GM12878 (cell line): ENCODE measurements around the gene UBXN7. TPM values are rescaled to one million over a fixed set of nuclear protein-coding genes. Genes with fewer than 3 reads are reported as not detected.

Experiments used
- BHLHE40 ChIP-seq, 2 experiments: fragments of 450-650 bp in 1 of 2; IDR thresholded peaks; 2 replicates each; pipeline ENCODE4 v1.6.1; 2011 to 2017; ENCODE audit warnings: low read depth in 2 of 2, borderline replicate concordance in 1 of 2, improper control_type of control experiment in 1 of 2, low read length in 1 of 2, mild to moderate bottlenecking in 1 of 2
- CTCF ChIP-seq, 3 experiments: IDR thresholded peaks in 2 of 3; conservative IDR thresholded peaks in 1 of 3; 2 replicates each; pipeline ENCODE4 v1.5.1; 2011; ENCODE audit warnings: low read depth in 3 of 3, low read length in 3 of 3, mild to moderate bottlenecking in 3 of 3, control low read depth in 2 of 3, moderate library complexity in 2 of 3, inconsistent platforms in 1 of 3, mixed read lengths in 1 of 3; ENCODE audit not compliant: control insufficient read depth in 2 of 3, insufficient read depth in 1 of 3; ENCODE audit errors: extremely low read depth in 1 of 3
- HDAC6 ChIP-seq: fragments of 200-600 bp; sonication (generic); IDR thresholded peaks from one replicate; pipeline ENCODE4 v1.8.0; 2017; ENCODE audit warnings: antibody characterized with exemption; ENCODE audit not compliant: unreplicated experiment
- HDGF ChIP-seq: fragments of 450-650 bp; IDR thresholded peaks from 2 replicates; pipeline ENCODE4 v1.6.1; 2016; ENCODE audit warnings: antibody characterized with exemption
- MAX ChIP-seq: IDR thresholded peaks from 2 replicates; pipeline ENCODE4 v1.6.1; 2012; ENCODE audit warnings: low read depth, low read length, improper control_type of control experiment
- MEF2A ChIP-seq: IDR thresholded peaks from 2 replicates; pipeline ENCODE4 v1.6.1; 2011; ENCODE audit warnings: low read depth, mild to moderate bottlenecking, low read length, moderate library complexity; ENCODE audit not compliant: insufficient read depth
- MLLT1 ChIP-seq: fragments of 450-650 bp; IDR thresholded peaks from 2 replicates; pipeline ENCODE4 v1.6.1; 2016; ENCODE audit warnings: mild to moderate bottlenecking
- MTA2 ChIP-seq: fragments of 450-650 bp; IDR thresholded peaks from 2 replicates; pipeline ENCODE4 v1.6.1; 2016; ENCODE audit warnings: low read depth, mild to moderate bottlenecking, moderate library complexity
- PAX8 ChIP-seq: fragments of 450-650 bp; IDR thresholded peaks from 2 replicates; pipeline ENCODE4 v1.6.1; 2017; ENCODE audit warnings: mild to moderate bottlenecking, moderate library complexity
- PRDM15 ChIP-seq: fragments of 450-650 bp; formaldehyde crosslinking; IDR thresholded peaks from 2 replicates; pipeline ENCODE4 v1.4.0; 2020; ENCODE audit warnings: mild to moderate bottlenecking, moderate library complexity
- polyA plus RNA-seq, 11 experiments: library from polyadenylated mRNA; depleted of rRNA in 4 of 11; unstranded in 6 of 11; stranded (reverse) in 5 of 11; fragments of >200 nt; fragmentation: Nextera tagmentation in 4 of 11; fragmentation: Illumina TruSeq in 1 of 11; extraction: Ambion mirVana in 4 of 11; extraction: Trizol in 1 of 11; gene quantifications; 1 replicate in 1 of 11; 2 replicates in 10 of 11; pipeline versions ENCODE4 v1.2.1 to v1.2.3, GENCODE V29; 2011 to 2016; ENCODE audit warnings: inconsistent platforms in 2 of 11, missing spikeins in 2 of 11, low read depth in 1 of 11
- total RNA-seq, 4 experiments: library from RNA; depleted of rRNA in 3 of 4; stranded (reverse); fragments of >200 nt in 3 of 4; fragmentation: Illumina TruSeq in 1 of 4; extraction: Trizol in 1 of 4; gene quantifications; 2 replicates each; pipeline versions ENCODE4 v1.2.1 to v1.2.3, GENCODE V29; 2013 to 2021

Gene UBXN7
- total and polyA plus RNA-seq, 10 of the 15 experiments (the other 5 are each of a cell fraction or from before 2014, with no cell fraction given) = 4.8 to 78.4 (median 24.9) TPM

GRCh38 chr3:196440041-196440537 lies 7.9 kb upstream of the UBXN7 start (continued):
- TF ChIP-seq CTCF (IDR thresholded peaks at IDR 0.05 in 2 of 3, conservative IDR thresholded peaks at IDR 0.05 in 1 of 3; ENCODE audit: control insufficient read depth in 2 of 3, extremely low read depth in 1 of 3, insufficient read depth in 1 of 3, low read depth in 3 of 3, low read length in 3 of 3) (no peak), HDGF (peak; percentile 74; the same call in 1 of the 2 replicates), PAX8 (no peak), MAX (no peak), MLLT1 (peak; percentile 67; the same call in 1 of the 2 replicates), MTA2 (peak; percentile 65), BHLHE40 (IDR thresholded peaks at IDR 0.05; ENCODE audit: borderline replicate concordance in 1 of 2, low read depth in 2 of 2, low read length in 1 of 2) (peak; percentile 15; a peak in 1 of 4 replicates), HDAC6 (no peak), PRDM15 (CRISPR knock-in tag) (no peak), MEF2A (0 out of 2 replicates have a peak, but pooled peaks have one; percentile 53)
